KBM-7 (cell line): Measurements from ENCODE around the gene RNASEH1.
A peak's percentile ranks its signal among the peaks of the same experiment; 100 is the strongest.
"Not testable (repeated sequence)": the region's sequence is repeated elsewhere in the genome, so short reads cannot be mapped to it uniquely, and the experiment has no call there.

Experiments used
- DNase-seq: peaks from one replicate; pipeline ENCODE4 v3.0.0-alpha.2; 2015
- in situ Hi-C: fragments of 300-500 bp; cut with MboI; formaldehyde crosslinking; loops from 2 replicates; pipeline ENCODE4 v1.14.3; 2020; ENCODE audit warnings: low sequenced_read_pairs, low pct_unique_long_range_greater_than_20kb, mixed read lengths

The RNASEH1 gene

DNA sequence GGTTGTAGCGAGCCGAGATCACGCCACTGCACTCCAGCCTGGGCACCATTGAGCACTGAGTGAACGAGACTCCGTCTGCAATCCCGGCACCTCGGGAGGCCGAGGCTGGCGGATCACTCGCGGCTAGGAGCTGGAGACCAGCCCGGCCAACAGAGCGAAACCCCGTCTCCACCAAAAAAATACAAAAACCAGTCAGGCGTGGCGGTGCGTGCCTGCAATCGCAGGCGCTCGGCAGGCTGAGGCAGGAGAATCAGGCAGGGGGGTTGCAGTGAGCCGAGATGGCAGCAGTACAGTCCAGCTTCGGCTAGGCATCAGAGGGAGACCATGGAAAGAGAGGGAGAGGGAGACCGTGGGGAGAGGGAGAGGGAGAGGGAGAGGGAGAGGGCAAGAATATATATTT is 11.5 kb upstream of the RNASEH1 start:
- in situ Hi-C loops: not testable (repeated sequence)

DNA sequence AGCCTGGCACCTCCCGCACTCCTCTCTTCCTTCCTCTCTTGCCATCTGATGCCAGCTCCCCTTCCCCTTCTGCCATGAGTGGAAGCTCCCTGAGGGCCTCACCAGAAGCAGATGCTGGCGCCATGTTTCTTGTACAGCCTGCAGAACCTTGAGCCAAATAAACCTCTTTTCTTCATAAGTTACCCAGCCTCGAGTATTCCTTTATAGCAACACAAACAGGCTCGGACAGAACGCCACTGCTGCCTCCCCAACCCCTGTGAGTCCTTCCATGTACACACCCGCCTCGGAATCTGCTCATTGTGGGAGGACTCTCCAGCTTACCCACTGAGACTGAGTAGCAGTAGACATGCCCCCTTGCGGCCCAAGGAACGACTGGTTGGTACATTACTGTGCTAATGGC is 8.7 kb upstream of the RNASEH1 start:
- in situ Hi-C loops: no loop called here

More for the DNA sequence above, 11.5 kb upstream of the RNASEH1 start:
- DNase-seq: not testable (repeated sequence)

GRCh38 chr2:3565117-3565516 is 7.0 kb upstream of the RNASEH1 start:
- in situ Hi-C loops: no loop called here
- no peak for DNase-seq

More for the DNA sequence above, 8.7 kb upstream of the RNASEH1 start:
- no peak for DNase-seq

DNA sequence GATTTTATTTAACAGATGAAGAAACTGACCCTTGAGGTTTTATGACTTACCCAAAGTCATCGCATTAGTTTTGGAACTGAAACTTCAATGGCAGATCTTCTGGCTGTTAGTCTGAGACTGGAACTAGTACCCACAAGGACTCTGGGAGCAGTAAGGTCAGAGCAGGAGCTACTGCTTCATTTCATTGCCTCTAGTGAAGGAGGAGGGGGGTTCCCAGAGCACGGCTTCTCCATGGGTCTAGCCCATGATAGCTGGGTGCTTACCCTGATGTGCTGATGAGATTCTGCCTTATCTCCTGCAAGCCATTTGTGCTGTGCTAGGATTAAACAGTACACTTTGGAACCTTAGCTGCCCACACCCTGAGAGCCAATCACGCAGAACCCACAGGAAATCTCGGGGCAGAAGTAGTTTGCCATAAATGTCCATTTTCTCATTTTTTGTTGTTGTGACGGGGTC is 5.4 kb upstream of the RNASEH1 start:
- no peak for DNase-seq
- in situ Hi-C loops: no loop called here

DNA sequence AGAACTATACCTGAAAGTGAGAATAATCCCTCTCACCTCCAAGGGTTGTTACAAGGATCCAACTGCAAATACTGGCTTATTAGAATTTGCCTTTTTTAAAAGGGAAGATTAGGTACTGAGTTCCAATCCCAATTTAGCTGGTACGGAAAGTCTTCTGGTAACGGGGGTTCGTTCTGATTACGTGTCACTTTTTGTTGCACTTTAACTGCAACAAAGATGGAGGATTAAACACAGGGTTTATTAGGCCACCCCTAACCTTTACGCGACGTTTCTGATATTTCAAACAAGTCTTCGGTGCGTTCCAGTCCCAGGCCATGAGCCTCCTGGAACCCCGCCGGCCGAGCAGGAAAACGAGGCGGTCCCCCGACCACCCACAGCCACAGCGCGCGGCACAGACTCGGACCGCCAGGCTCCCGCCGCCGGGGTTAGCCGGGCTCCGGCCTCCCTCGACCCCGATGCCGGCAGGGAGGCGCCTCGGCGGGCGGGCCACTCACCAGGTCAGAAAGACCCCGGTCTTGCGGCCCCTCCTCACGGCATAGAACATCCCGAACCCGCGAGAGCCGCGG is 411 bp downstream of the RNASEH1 start:
- in situ Hi-C loops: no loop called here

DNA sequence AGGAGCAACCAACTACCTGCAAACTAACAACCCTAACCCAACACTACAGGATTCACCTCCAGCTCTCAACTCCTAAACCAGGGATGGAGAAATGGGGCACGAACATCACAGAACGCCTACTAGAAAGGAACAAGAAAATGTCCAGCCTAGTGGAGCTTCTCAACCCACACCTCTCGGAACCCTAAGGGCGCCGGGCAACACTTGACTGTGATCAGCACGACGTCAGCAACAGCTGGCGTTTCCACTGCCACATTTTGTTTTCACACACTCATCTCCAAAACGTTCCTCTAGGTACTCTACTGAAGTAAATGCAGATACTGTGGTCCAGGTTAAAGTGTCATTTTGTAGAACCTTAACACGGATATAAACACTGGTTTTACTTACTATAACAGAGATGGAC is 4.2 kb downstream of the RNASEH1 start:
- in situ Hi-C loops: no loop called here
- no peak for DNase-seq

More for the DNA sequence above, 411 bp downstream of the RNASEH1 start:
- DNase-seq: no peak

GRCh38 chr2:3547915-3548314 is 10.2 kb downstream of the RNASEH1 start:
- DNase-seq: no peak

GRCh38 chr2:3545788-3546478 is 12.2 kb downstream of the RNASEH1 start:
- no peak for DNase-seq
- in situ Hi-C loops: no loop called here

More at GRCh38 chr2:3547915-3548314, 10.2 kb downstream of the RNASEH1 start:
- in situ Hi-C loops: no loop called here

DNA sequence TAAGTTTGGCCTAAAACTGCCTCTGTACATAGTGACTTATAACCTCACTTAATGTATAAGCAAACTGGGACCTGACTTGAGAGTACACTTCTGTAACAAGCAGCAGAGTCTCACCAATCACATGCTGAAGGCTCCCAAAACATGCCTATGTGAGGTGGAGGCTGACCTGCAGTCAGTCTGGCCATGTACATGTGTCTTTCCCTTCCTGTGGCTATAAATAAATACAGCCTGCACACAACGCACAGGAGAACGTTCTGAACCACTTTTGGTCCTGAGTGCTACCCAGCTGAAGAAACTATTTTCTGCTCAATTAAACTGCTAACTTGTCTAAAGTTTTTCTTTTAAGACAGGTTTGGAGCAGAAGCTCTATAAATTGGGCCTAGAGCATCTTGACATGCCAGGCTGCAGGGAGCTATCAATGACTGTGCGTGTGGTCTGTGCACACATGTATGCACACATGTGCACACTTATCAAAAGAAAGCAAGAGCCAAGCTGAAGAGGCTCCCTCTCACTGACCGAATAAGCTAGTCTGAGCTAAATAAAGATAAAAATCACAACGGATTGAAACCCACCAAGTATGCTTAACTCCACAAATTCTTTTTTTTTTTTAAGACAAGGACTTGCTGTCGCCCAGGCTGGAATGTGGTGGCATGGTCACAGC is 15.0 kb downstream of the RNASEH1 start:
- no peak for DNase-seq
- in situ Hi-C loops: no loop called here

DNA sequence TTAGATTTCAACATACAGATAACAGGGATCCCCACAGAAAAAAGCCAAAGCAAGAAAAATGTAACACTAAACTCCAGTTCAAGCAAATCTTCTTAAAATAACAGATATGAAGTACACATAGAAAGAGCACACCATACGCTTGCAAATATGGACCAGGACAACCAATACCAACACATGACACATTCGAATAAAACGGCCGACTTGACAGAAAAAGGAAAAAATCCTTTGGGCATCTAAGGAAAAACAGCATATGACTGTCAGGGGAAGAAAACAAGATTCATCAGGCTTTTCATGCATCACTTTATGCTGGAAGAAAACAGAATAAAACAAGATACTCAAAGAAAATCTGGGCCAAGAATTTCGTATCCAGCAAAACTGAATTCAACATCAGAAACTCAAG is 16.0 kb downstream of the RNASEH1 start:
- no peak for DNase-seq
- in situ Hi-C loops: no loop called here

DNA sequence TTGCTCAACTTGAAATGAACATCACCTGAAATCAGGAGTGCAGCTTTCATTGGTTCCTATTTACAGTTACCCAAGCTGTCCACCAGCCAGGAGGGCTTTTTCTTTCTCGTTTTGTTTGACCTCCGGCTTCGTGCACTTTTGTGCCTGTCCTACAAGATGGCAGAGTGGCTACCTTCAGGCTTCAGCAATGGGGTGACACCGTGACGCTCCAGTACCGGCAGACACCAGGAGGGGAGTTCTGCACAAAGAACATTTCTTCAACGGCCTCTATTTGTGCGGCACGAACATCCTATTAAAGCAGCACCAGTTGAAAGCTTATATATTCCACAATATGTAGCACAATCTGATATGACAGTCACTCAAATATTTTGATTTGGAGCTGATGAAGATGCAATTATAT is 18.3 kb downstream of the RNASEH1 start:
- in situ Hi-C loops: no loop called here
- DNase-seq: no peak

DNA sequence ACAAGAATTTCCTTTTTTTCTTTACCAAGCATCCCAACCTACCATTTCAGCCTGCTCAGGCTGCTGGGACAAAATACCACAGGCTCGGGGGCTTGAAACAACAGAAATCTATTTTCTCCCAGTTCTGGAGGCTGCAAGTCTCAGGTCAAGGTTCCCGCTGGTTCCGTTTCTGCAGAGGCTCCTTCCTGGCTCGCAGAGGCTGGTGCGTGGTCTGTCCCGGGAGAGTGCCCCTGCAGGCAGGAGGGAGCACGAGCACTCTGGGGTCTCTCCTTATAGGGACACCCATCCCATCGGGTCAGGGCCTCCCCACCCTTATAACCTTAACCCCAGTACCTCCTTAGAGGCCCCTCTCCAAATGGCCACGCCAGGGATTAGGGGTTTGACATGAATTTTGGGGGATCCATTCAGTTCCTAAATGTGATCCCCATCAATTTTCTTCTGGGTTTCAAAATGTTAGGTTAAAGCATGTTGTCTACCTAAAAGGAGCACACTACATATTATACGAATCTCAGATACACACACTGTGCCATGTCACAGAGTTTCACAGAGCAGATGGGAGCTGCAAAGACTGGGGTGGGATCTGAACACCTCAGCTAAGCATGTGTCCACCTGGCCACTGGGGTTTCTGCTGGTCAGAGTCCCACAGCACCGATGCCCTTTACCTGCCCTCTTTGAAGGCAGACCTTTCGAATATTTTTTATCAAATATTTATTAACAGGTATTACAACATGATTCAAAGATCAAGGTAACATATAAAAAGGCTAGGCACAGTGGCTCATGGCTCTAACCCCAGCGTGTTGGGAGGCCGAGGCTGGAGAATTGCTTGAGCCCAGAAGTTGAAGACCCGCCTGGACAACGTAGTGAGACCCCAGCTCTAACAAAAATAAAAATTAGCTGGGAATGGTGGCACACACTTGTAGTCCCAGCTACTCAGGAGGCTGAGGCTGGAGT is 21.2 kb downstream of the RNASEH1 start:
- in situ Hi-C loops: no loop called here
- peak; percentile 76 for DNase-seq

GRCh38 chr2:3535794-3536681 is 22.1 kb downstream of the RNASEH1 start:
- in situ Hi-C loops: no loop called here
- DNase-seq: peak; percentile 56

DNA sequence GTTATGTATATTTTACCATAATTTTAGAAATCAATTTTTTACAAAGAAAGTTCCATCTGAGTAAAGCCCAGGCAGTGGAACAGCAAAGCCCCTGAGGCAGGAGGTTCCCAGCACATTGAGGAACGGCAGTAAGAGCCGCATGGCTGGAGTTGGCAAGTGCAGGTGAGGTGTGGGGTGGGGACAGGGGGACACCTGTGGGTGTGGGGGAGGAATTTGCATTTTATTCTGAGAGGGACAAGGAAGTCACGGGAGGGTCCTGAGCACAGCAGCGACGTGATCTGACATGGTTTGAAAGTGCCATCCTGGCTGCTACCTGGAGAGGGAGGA is 22.7 kb downstream of the RNASEH1 start:
- in situ Hi-C loops: no loop called here
- no peak for DNase-seq

- in situ Hi-C loops: no loop called here
- no peak for DNase-seq
Observed at GRCh38 chr2:3534251-3534814, 23.8 kb downstream of the RNASEH1 start.

- no peak for DNase-seq
- in situ Hi-C loops: no loop called here
Observed at GRCh38 chr2:3533836-3534235, 24.3 kb downstream of the RNASEH1 start.

- in situ Hi-C loops: no loop called here
- no peak for DNase-seq
Observed at GRCh38 chr2:3532941-3533340, 25.2 kb downstream of the RNASEH1 start.

DNA sequence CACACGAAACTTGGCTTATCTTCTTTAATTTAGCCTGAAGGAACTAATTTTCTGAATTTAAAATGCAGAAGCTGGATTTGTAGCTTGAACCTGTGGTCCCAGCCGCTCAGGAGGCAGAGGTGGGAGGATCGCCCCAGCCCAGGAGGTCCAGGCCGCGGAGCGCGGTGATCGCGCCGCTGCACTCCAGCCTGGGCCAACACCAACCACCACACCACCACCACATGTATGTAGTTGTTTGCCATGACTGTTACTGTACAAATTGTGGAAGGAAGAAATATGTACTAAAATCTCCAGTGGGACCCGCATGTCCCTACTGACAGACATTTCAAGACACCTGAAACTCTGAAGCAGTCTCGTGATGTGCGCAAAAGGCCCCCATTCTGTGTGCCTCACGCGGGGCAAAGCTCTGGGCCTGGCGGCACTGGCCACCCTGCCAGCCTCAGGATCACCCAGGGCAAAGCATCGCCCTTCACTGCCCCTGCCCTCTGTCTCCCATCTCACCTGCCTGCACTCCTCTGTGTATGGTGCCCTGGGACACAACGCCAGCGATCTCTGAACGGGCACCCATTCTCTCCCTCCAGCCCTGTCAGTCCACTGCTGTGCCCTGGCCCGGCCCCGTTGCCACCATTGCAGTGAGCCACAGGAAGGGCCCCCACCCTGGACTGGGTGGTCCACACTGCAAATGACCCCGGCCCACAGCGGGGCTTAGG is 28.7 kb downstream of the RNASEH1 start:
- DNase-seq: no peak
- in situ Hi-C loops: no loop called here
